Endothelial cell of umbilical vein (primary cell): ENCODE results near the gene DRC7. TPM values are rescaled to one million over a fixed set of nuclear protein-coding genes. Genes with fewer than 3 reads are reported as not detected.
"Not testable (repeated sequence)": the region's sequence is repeated elsewhere in the genome, so short reads cannot be mapped to it uniquely, and the experiment has no call there.

Source experiments
- BruUV-seq: library from RNA; stranded (reverse); fragments of 400-500 nt; replicated peaks from 2 replicates; lab custom pipeline; 2021; lab: Mats Ljungman, UMichigan
- CTCF ChIA-PET: fragments of 300-600, 350-600 bp; sonication (Branson Sonifier 250); formaldehyde crosslinking; loops from one replicate; lab custom pipeline; 2021; ENCODE audit warnings: antibody characterized with exemption, inconsistent platforms; lab: Charles Lee
- POLR2A ChIA-PET: fragments of 300-600, 350-600 bp; sonication (Branson Sonifier 250); formaldehyde crosslinking; loops from one replicate; lab custom pipeline; 2021; ENCODE audit warnings: antibody characterized with exemption, inconsistent platforms; lab: Charles Lee
- DNase-seq: peaks from one replicate; pipeline ENCODE4 v3.0.0-alpha.2; 2011; ENCODE audit warnings: low read depth, low spot score
- FAIRE-seq: peaks from 2 replicates; lab custom pipeline; 2011; peaks lifted over from hg19 to GRCh38; lab: Jason Lieb, UNC
- H2AFZ ChIP-seq: 2 replicates; pipeline ENCODE4 v1.6.0; 2012; ENCODE audit warnings: low read depth, low read length, control low read depth, inconsistent platforms
- H3K27ac ChIP-seq: 2 replicates; pipeline ENCODE4 v1.5.1; 2011; ENCODE audit warnings: low read depth, mild to moderate bottlenecking, control low read depth, low read length, moderate library complexity; ENCODE audit not compliant: insufficient read depth
- H3K27me3 ChIP-seq, 2 experiments: 2 replicates each; pipeline versions ENCODE4 v1.6.0 to v1.6.1; 2011; ENCODE audit warnings: low read length in 2 of 2, mixed read lengths in 1 of 2; ENCODE audit not compliant: control insufficient read depth in 2 of 2, insufficient read depth in 2 of 2
- H3K36me3 ChIP-seq, 2 experiments: 2 replicates in 1 of 2; 3 replicates in 1 of 2; pipeline ENCODE4 v1.5.1; 2011; ENCODE audit warnings: low read length in 2 of 2, mild to moderate bottlenecking in 1 of 2, moderate library complexity in 1 of 2; ENCODE audit not compliant: control insufficient read depth in 2 of 2, insufficient read depth in 2 of 2; ENCODE audit errors: extremely low read depth in 1 of 2
- H3K4me1 ChIP-seq: 3 replicates; pipeline ENCODE4 v1.5.1; 2011; ENCODE audit warnings: mild to moderate bottlenecking, low read length; ENCODE audit not compliant: control insufficient read depth, insufficient read depth; ENCODE audit errors: extremely low read depth
- H3K4me2 ChIP-seq: 2 replicates; pipeline ENCODE4 v1.6.1; 2011; ENCODE audit warnings: low read length, control low read depth, mixed read lengths; ENCODE audit not compliant: insufficient read depth
- H3K4me3 ChIP-seq, 3 experiments: fragments of 200-600 bp in 1 of 3; sonication (generic), shearing (Covaris generic) in 1 of 3; replicated peaks in 1 of 3; 2 replicates each; pipeline ENCODE4 v1.5.1; 2011 to 2016; ENCODE audit warnings: control low read depth in 3 of 3, low read length in 3 of 3, mild to moderate bottlenecking in 2 of 3, inconsistent platforms in 1 of 3, low read depth in 1 of 3, moderate library complexity in 1 of 3; ENCODE audit not compliant: insufficient read depth in 1 of 3
- H3K79me2 ChIP-seq: 2 replicates; pipeline ENCODE4 v1.6.0; 2012; ENCODE audit warnings: low read length, inconsistent platforms; ENCODE audit not compliant: control insufficient read depth, insufficient read depth
- H3K9ac ChIP-seq: replicated peaks from 2 replicates; pipeline ENCODE3; 2011; ENCODE audit warnings: low read length, control low read depth; ENCODE audit not compliant: insufficient read depth; ENCODE audit errors: extremely low read depth
- H3K9me1 ChIP-seq: replicated peaks from 3 replicates; pipeline ENCODE4 v1.6.0; 2011; ENCODE audit warnings: mild to moderate bottlenecking, low read length; ENCODE audit not compliant: control insufficient read depth, insufficient read depth; ENCODE audit errors: extremely low read depth
- H3K9me3 ChIP-seq: replicated peaks from 2 replicates; pipeline ENCODE4 v1.5.1; 2012; ENCODE audit warnings: low read length, inconsistent platforms; ENCODE audit not compliant: control insufficient read depth, insufficient read depth
- H4K20me1 ChIP-seq: replicated peaks from 2 replicates; pipeline ENCODE3; 2011; ENCODE audit warnings: mild to moderate bottlenecking, low read length; ENCODE audit not compliant: control insufficient read depth, insufficient read depth; ENCODE audit errors: extremely low read depth
- EZH2 ChIP-seq: IDR thresholded peaks from 2 replicates; pipeline ENCODE4 v1.6.1; 2012; ENCODE audit warnings: borderline replicate concordance, low read depth, mild to moderate bottlenecking, moderate library complexity, low read length, inconsistent platforms; ENCODE audit not compliant: severe bottlenecking
- FOS ChIP-seq: IDR thresholded peaks from 2 replicates; pipeline ENCODE4 v1.6.1; 2011; ENCODE audit warnings: mild to moderate bottlenecking, low read length, moderate library complexity, borderline replicate concordance; ENCODE audit not compliant: insufficient read depth
- GATA2 ChIP-seq: IDR thresholded peaks from 2 replicates; pipeline ENCODE4 v1.7.0; 2011; ENCODE audit warnings: low read depth, mild to moderate bottlenecking, moderate library complexity, mixed read lengths, low read length; ENCODE audit not compliant: insufficient read length, insufficient read depth
- JUN ChIP-seq: IDR thresholded peaks from 2 replicates; pipeline ENCODE4 v1.6.1; 2011; ENCODE audit warnings: borderline replicate concordance, low read depth; ENCODE audit not compliant: insufficient read length, insufficient read depth
- MAX ChIP-seq: IDR thresholded peaks from 2 replicates; pipeline ENCODE4 v1.6.1; 2011; ENCODE audit not compliant: insufficient read depth, insufficient read length
- MYC ChIP-seq: IDR thresholded peaks from one replicate; pipeline ENCODE4 v1.6.1; 2011; ENCODE audit warnings: mild to moderate bottlenecking, low read depth, low read length
- POLR2A ChIP-seq: IDR thresholded peaks from 2 replicates; pipeline ENCODE4 v1.6.1; 2012; ENCODE audit warnings: low read depth, mild to moderate bottlenecking, control low read depth, low read length
- dilution Hi-C: fragments of 300-500 bp; cut with MboI; formaldehyde crosslinking; loops from one replicate; pipeline ENCODE4 v1.15.0; 2019; ENCODE audit warnings: low sequenced_read_pairs; ENCODE audit not compliant: extremely low pct_ligation_motif_present
- intact Hi-C: fragments of 100-400 bp; cut with micrococcal nuclease; formaldehyde crosslinking; loops from one replicate; pipeline ENCODE4 v1.10.0; 2022
- polyA plus RNA-seq, 4 experiments: library from polyadenylated mRNA; depleted of rRNA in 3 of 4; stranded (reverse) in 3 of 4; unstranded in 1 of 4; fragments of >200 nt; gene quantifications; 2 replicates each; pipeline versions ENCODE4 v1.2.1 to v1.2.3, GENCODE V29; 2011 to 2012; ENCODE audit warnings: missing spikeins in 1 of 4
- total RNA-seq: library from RNA; stranded (reverse); gene quantifications from 2 replicates; pipeline ENCODE4 v1.2.3, GENCODE V29; 2021

The DRC7 gene
- total and polyA plus RNA-seq, 2 donors (not counting 3 experiments of a cell fraction or from before 2014, with no cell fraction given) = 0.13 to 0.77 TPM

DNA sequence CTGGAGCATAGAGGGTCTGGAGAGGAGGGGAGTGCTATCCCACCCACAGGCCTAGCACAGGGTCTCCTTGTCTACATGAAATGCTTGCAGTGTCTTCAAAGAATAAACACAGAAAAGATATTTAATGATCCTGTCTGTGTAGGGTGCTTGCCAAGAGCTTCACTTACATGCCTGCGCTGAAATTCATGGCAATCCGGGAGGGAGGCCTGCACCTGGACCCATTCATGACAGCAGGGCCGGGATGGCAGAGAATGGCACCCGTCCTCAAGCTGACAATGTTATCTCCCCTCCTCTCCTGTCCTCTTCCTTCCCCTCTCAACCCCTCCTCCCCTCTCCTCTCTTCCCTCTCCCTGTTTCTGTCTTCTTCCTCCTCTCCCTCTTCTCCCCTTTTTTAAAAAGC lies 24.4 kb upstream of the DRC7 start:
- TF ChIP-seq FOS (no peak), GATA2 (no peak), MAX (no peak), POLR2A (no peak), EZH2 (no peak), JUN (no peak), MYC (no peak)
- ChIA-PET POLR2A (no interaction called here), CTCF (no interaction called here)
- DNase-seq = no peak
- H3K4me2 ChIP-seq = no peak overlapping the region
- dilution Hi-C loops (no loop called here), intact Hi-C loops (no loop called here)
- H3K4me3 ChIP-seq = no peak overlapping the region
- H4K20me1 ChIP-seq = no peaks in the 10 kb centered on the region
- H3K4me1 ChIP-seq = no peaks in the 10 kb centered on the region
- H3K36me3 ChIP-seq = no peaks in the 10 kb centered on the region
- H3K27ac ChIP-seq = no peak overlapping the region
- H3K9ac ChIP-seq = no peak overlapping the region
- H3K79me2 ChIP-seq = no peaks in the 10 kb centered on the region
- no peak overlapping the region for H2AFZ ChIP-seq
- H3K27me3 ChIP-seq = peaks cover 13 to 14% of the 10 kb centered on the region in 2 experiments
- no TSS peak for BruUV-seq
- no peaks in the 10 kb centered on the region for H3K9me1 ChIP-seq
- H3K9me3 ChIP-seq = no peaks in the 10 kb centered on the region
- FAIRE-seq = no peak

- H3K4me3 ChIP-seq, H3K9me1 ChIP-seq, intact Hi-C loops, H3K4me2 ChIP-seq, dilution Hi-C loops, FAIRE-seq, H2AFZ ChIP-seq, BruUV-seq, H3K4me1 ChIP-seq, POLR2A ChIA-PET, H3K27ac ChIP-seq, H4K20me1 ChIP-seq, DNase-seq, H3K9me3 ChIP-seq, H3K79me2 ChIP-seq, H3K36me3 ChIP-seq, H3K9ac ChIP-seq: not testable (repeated sequence)
- CTCF ChIA-PET = interaction anchor here (1.0 to 1.7 kb wide), 7 partner anchors 10 to 96 kb away, joined by 3 to 6 read pairs (median 5); no protein-coding TSS in a partner anchor
- H3K27me3 ChIP-seq = peaks cover 13 to 14% of the 10 kb centered on the region in 2 experiments
Observed at GRCh38 chr16:57671451-57671850, 23.2 kb upstream of the DRC7 start.
